MM.1S (cell line): ENCODE results near the gene LRRC4B.

Experiments used
- CTCF ChIP-seq: fragments of 300-600 bp; sonication (generic); IDR thresholded peaks from 2 replicates; pipeline ENCODE4 v1.5.1; 2016; ENCODE audit warnings: antibody characterized with exemption, low read length, mixed read lengths
- EZH2 ChIP-seq: fragments of 300-600 bp; sonication (generic); optimal IDR thresholded peaks from 2 replicates; pipeline ENCODE3; 2017; ENCODE audit warnings: low read depth, mild to moderate bottlenecking, antibody characterized with exemption, low read length, mixed read lengths
- EZH2phosphoT487 ChIP-seq: fragments of 300-600 bp; sonication (generic); IDR thresholded peaks from 2 replicates; pipeline ENCODE4 v1.6.1; 2018; ENCODE audit warnings: antibody characterized with exemption, low read length

GRCh38 chr19:50534478-50534877, 33.8 kb downstream of the LRRC4B start:
- TF ChIP-seq CTCF (no peak), EZH2 (no peak), EZH2phosphoT487 (no peak)
